DND-41 (cell line): ENCODE data around the gene PTHLH.
A peak's percentile ranks its signal among the peaks of the same experiment; 100 is the strongest.

Experiments used
- ATAC-seq: fragments of 200-7000 bp; cut with Tn5 transposase; 3 replicates; pipeline ENCODE4 v1.9.1; 2021; ENCODE audit warnings: low read depth; ENCODE audit not compliant: insufficient read depth
- DNase-seq: peaks from one replicate; pipeline ENCODE4 v3.0.0-alpha.2; 2020
- H2AFZ ChIP-seq: 2 replicates; pipeline ENCODE4 v1.6.0; 2012; ENCODE audit warnings: low read depth, low read length
- H3K27ac ChIP-seq: 2 replicates; pipeline ENCODE4 v1.5.1; 2012; ENCODE audit warnings: low read length, inconsistent platforms
- H3K27me3 ChIP-seq: fragments of 200-600 bp; sonication (generic); 2 replicates; pipeline ENCODE4 v1.6.0; 2012; ENCODE audit warnings: low read length, mild to moderate bottlenecking, inconsistent platforms; ENCODE audit not compliant: insufficient read depth, poor library complexity
- H3K36me3 ChIP-seq: 2 replicates; pipeline ENCODE4 v1.5.1; 2012; ENCODE audit warnings: low read length, inconsistent platforms; ENCODE audit not compliant: insufficient read depth
- H3K4me1 ChIP-seq: 2 replicates; pipeline ENCODE4 v1.5.1; 2012; ENCODE audit warnings: mild to moderate bottlenecking, low read length; ENCODE audit not compliant: insufficient read depth
- H3K4me2 ChIP-seq: 2 replicates; pipeline ENCODE4 v1.6.0; 2012; ENCODE audit warnings: mild to moderate bottlenecking, moderate library complexity, low read length, inconsistent platforms; ENCODE audit not compliant: insufficient read depth
- H3K4me3 ChIP-seq, 2 experiments: fragments of 200-600 bp in 1 of 2; shearing (Covaris generic) in 1 of 2; 2 replicates each; pipeline ENCODE4 v1.5.1; 2012 to 2016; ENCODE audit warnings: inconsistent platforms in 2 of 2, low read length in 2 of 2, mild to moderate bottlenecking in 2 of 2, low read depth in 1 of 2, moderate library complexity in 1 of 2
- H3K79me2 ChIP-seq: 2 replicates; pipeline ENCODE4 v1.6.0; 2012; ENCODE audit warnings: low read length, inconsistent platforms; ENCODE audit not compliant: insufficient read depth
- H3K9ac ChIP-seq: 2 replicates; pipeline ENCODE4 v1.6.0; 2012; ENCODE audit warnings: low read depth, mild to moderate bottlenecking, inconsistent platforms, low read length, moderate library complexity
- H3K9me3 ChIP-seq: 2 replicates; pipeline ENCODE4 v1.5.1; 2012; ENCODE audit warnings: low read length, moderate library complexity, mild to moderate bottlenecking, inconsistent platforms; ENCODE audit not compliant: insufficient read depth, severe bottlenecking
- H4K20me1 ChIP-seq: 2 replicates; pipeline ENCODE4 v1.6.0; 2012; ENCODE audit warnings: low read length; ENCODE audit not compliant: insufficient read depth
- CTCF ChIP-seq: IDR thresholded peaks from 2 replicates; pipeline ENCODE4 v1.5.1; 2012; ENCODE audit warnings: borderline replicate concordance, low read length, moderate library complexity, mild to moderate bottlenecking; ENCODE audit not compliant: poor library complexity, severe bottlenecking; ENCODE audit errors: extremely low read depth
- EZH2 ChIP-seq: IDR thresholded peaks from 3 replicates; pipeline ENCODE4 v1.6.1; 2012; ENCODE audit warnings: borderline replicate concordance, low read depth, mild to moderate bottlenecking, moderate library complexity, low read length, inconsistent platforms; ENCODE audit not compliant: severe bottlenecking

The PTHLH gene

GRCh38 chr12:28010036-28010435, 37.5 kb upstream of the PTHLH start:
- no peak overlapping the region for H2AFZ ChIP-seq
- no peak overlapping the region for H3K9ac ChIP-seq
- TF ChIP-seq CTCF, result no peak
- no peak for TF ChIP-seq EZH2
- H4K20me1 ChIP-seq, result no peaks in the 10 kb centered on the region
- H3K4me3 ChIP-seq, result no peak overlapping the region
- ATAC-seq (no peak), DNase-seq (no peak)
- no peaks in the 10 kb centered on the region for H3K79me2 ChIP-seq
- no peaks in the 10 kb centered on the region for H3K27me3 ChIP-seq
- H3K4me1 ChIP-seq, result peaks cover 5% of the 10 kb centered on the region
- no peaks in the 10 kb centered on the region for H3K36me3 ChIP-seq
- no peak overlapping the region for H3K4me2 ChIP-seq
- H3K27ac ChIP-seq, result no peak overlapping the region
- H3K9me3 ChIP-seq, result no peaks in the 10 kb centered on the region

- no peak overlapping the region for H3K9ac ChIP-seq
- peaks cover 25% of the 10 kb centered on the region for H3K4me1 ChIP-seq
- no peak overlapping the region for H3K4me3 ChIP-seq
- no peak overlapping the region for H2AFZ ChIP-seq
- no peak overlapping the region for H3K4me2 ChIP-seq
- TF ChIP-seq EZH2 (no peak), CTCF (no peak)
- H3K79me2 ChIP-seq, result no peaks in the 10 kb centered on the region
- no peaks in the 10 kb centered on the region for H3K36me3 ChIP-seq
- no peaks in the 10 kb centered on the region for H3K27me3 ChIP-seq
- ATAC-seq (no peak), DNase-seq (no peak)
- H4K20me1 ChIP-seq, result no peaks in the 10 kb centered on the region
- no peak overlapping the region for H3K27ac ChIP-seq
- no peaks in the 10 kb centered on the region for H3K9me3 ChIP-seq
Measured at GRCh38 chr12:27999970-28000369, 27.4 kb upstream of the PTHLH start.

GRCh38 chr12:27999521-27999920, 27.0 kb upstream of the PTHLH start:
- H3K27ac ChIP-seq, result peak overlapping the region; percentile 29; the same call in 1 of the 2 replicates
- H3K9me3 ChIP-seq, result no peaks in the 10 kb centered on the region
- H3K4me3 ChIP-seq, result no peak overlapping the region
- no peak overlapping the region for H3K9ac ChIP-seq
- peaks cover 29% of the 10 kb centered on the region for H3K4me1 ChIP-seq
- no peaks in the 10 kb centered on the region for H4K20me1 ChIP-seq
- ATAC-seq (no peak), DNase-seq (no peak)
- H3K27me3 ChIP-seq, result no peaks in the 10 kb centered on the region
- no peak for TF ChIP-seq CTCF
- no peak for TF ChIP-seq EZH2
- no peak overlapping the region for H3K4me2 ChIP-seq
- no peak overlapping the region for H2AFZ ChIP-seq
- H3K36me3 ChIP-seq, result no peaks in the 10 kb centered on the region
- no peaks in the 10 kb centered on the region for H3K79me2 ChIP-seq

- Histone ChIP-seq H3K79me2 (no peaks in the 10 kb centered on the region), H3K9ac (no peak overlapping the region), H3K27me3 (no peaks in the 10 kb centered on the region), H3K27ac (peak overlapping the region; percentile 45), H2AFZ (no peak overlapping the region), H3K9me3 (no peaks in the 10 kb centered on the region), H4K20me1 (no peaks in the 10 kb centered on the region), H3K36me3 (no peaks in the 10 kb centered on the region), H3K4me3 (no peak overlapping the region), H3K4me2 (no peak overlapping the region), H3K4me1 (peaks cover 29% of the 10 kb centered on the region)
- ATAC-seq (peak; percentile 89), DNase-seq (peak; percentile 58)
- TF ChIP-seq EZH2 (no peak), CTCF (no peak)
Measured at GRCh38 chr12:27998658-27999057, 26.1 kb upstream of the PTHLH start.
